ENCODE measurements around the gene MYOM1.

The MYOM1 gene

DNA sequence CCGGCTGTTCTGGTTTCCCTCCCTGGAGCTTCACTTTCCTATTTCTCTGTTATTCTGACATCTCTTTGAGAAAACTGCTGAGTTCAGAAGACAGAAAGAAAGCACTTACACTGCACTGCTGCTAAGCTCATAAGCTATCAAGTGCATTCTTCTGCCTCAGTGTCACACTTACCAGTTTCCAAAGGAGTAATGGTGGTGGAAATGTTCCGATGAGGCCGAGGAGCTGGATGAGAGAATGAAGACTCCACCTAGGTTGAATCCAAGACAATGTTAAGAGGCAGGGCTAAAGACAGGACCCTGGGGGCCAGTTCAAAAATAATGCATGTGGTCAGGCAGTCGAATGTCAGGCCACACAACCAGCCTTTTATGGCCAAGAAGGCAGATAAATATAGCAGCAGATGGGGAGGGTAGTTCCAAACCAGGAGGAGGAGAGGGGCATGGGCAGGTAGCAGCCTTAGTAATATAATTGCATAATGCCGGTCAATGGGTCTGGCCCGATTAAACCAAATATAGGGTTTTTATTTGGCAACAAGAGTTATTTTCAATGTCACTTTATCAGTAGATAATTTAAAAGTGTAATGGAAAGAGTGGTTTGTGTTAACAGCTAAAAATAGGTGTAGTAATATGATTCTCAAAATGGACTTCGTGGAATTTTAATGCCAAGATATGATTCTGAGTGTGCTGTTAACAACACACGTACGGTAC is at the start of gene MYOM1:
TSS of gene MYOM1 (minus strand) at position 338 of the 705 bp plus-strand sequence. CDS start 4,745 bp downstream, outside the sequence.
- H3K4me3 ChIP-seq (ENCODE audit: low read depth, low read length) = no peak within 1 kb of the TSS
- TF ChIP-seq, protein P1, sequence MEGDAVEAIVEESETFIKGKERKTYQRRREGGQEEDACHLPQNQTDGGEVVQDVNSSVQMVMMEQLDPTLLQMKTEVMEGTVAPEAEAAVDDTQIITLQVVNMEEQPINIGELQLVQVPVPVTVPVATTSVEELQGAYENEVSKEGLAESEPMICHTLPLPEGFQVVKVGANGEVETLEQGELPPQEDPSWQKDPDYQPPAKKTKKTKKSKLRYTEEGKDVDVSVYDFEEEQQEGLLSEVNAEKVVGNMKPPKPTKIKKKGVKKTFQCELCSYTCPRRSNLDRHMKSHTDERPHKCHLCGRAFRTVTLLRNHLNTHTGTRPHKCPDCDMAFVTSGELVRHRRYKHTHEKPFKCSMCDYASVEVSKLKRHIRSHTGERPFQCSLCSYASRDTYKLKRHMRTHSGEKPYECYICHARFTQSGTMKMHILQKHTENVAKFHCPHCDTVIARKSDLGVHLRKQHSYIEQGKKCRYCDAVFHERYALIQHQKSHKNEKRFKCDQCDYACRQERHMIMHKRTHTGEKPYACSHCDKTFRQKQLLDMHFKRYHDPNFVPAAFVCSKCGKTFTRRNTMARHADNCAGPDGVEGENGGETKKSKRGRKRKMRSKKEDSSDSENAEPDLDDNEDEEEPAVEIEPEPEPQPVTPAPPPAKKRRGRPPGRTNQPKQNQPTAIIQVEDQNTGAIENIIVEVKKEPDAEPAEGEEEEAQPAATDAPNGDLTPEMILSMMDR (IDR thresholded peaks at IDR 0.05; ENCODE audit: insufficient read depth, low read depth, low read length, missing control alignments) = no peak
- no peak for DNase-seq (ENCODE audit: low read depth)

DNA sequence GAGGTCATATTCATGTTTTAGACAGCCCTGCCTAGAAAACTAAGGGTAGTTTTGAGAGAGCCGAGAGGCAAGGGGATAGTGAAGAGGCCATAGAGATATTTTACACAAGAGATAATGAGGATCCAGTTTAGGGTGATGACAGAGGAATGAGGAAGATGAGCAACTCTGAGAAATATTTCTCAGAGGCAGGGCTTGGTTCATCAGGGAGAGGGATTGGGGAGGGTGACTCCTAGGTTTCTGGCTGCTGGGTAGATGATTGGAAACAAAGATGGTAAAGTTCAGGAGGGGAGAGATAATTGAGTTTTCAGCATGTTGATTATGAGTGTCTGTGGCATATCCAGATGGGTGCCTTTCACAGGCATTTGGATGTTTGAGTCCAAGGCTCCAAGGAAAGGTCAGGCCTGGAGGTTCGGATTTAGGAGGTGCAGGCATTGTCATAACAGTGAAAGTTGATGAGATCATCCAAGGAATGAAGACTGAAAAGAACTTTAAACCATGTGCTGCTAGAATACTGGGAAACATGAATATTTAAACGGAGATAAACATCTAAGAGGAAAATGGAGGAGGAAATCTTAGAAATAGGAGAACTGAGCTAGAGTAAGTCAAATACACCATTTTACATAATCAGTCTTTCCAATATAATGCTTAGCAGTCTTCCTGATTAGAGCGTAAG is 49.6 kb upstream of the MYOM1 start:
- no peak overlapping the region for H3K4me3 ChIP-seq (ENCODE audit: low read depth, low read length)
- no peak for DNase-seq (ENCODE audit: low read depth)
- TF ChIP-seq, protein P1 (IDR thresholded peaks at IDR 0.05; ENCODE audit: insufficient read depth, low read depth, low read length, missing control alignments) = no peak

DNA sequence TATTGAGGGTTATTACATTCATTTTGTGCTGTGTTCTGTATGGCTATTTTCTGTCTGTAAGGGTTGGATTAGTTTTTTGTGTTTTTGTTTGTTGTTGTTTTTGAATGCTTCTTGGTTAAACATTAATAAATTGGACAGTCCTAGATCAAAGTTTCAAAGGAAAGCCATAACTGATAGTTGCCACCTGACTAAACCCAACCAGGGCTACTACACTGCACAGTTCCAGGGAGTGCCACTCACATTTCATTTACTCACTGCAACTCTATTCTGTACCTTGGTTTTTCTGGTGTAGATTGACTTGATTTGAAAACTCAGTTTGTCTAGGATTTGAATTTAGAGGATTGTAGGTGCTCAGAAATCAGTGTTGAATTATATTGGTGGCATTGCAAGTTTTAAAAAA is 48.5 kb upstream of the MYOM1 start:
- no peak for DNase-seq (ENCODE audit: low read depth)
- no peak overlapping the region for H3K4me3 ChIP-seq (ENCODE audit: low read depth, low read length)
- TF ChIP-seq, protein P1 (IDR thresholded peaks at IDR 0.05; ENCODE audit: insufficient read depth, low read depth, low read length, missing control alignments) = no peak

DNA sequence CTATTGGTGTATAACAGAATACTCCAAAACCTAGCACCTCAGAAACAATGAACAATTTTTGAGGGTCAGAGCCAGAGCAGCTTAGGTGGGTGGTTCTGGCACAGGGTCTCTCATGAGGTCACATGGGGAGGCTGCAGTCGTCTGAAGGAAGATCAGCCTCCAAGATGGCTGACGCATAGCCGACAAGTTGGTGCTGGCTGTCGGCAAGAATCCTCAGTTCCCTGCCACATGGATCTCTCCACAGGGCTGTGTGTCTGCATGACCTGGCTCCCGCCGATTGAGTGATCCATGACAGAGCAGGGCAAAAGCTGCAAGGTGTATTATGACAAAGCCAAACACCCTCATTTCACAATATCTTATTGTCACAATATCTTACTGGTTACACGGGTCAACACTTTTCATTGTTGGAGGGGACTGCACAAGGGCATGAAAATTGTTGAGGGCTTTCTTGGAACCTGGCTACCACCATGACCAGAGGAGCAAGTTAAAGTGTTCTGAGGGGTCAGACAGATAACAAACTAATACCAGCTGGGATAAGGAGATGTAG is 46.4 kb upstream of the MYOM1 start:
- TF ChIP-seq, protein P1 (IDR thresholded peaks at IDR 0.05; ENCODE audit: insufficient read depth, low read depth, low read length, missing control alignments) = no peak
- H3K4me3 ChIP-seq (ENCODE audit: low read depth, low read length) = no peak overlapping the region
- no peak for DNase-seq (ENCODE audit: low read depth)

DNA sequence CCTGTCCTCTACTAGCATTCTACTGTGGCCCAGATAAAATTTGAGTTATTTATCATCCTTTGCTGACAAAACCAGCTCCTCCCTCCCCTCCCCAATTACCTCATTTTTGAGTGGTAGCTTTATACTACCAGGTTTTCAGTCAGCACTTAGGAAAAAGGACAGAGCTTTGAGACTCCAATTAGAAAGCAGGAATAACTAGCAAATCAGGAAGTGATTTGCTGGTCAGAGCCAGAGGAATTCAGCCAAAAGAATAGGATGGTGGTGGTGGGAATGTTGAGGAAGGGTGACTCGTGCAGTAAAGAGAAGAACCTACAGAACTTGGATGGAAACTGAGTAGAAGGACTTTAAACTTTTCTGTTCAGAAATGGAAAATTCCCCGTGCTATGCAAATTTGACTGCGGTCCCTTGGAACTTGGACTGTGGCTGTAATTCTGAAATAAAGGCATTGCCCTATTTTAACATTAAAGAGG is 45.8 kb upstream of the MYOM1 start:
- H3K4me3 ChIP-seq (ENCODE audit: low read depth, low read length) = no peak overlapping the region
- TF ChIP-seq, protein P1 (IDR thresholded peaks at IDR 0.05; ENCODE audit: insufficient read depth, low read depth, low read length, missing control alignments) = no peak
- no peak for DNase-seq (ENCODE audit: low read depth)

DNA sequence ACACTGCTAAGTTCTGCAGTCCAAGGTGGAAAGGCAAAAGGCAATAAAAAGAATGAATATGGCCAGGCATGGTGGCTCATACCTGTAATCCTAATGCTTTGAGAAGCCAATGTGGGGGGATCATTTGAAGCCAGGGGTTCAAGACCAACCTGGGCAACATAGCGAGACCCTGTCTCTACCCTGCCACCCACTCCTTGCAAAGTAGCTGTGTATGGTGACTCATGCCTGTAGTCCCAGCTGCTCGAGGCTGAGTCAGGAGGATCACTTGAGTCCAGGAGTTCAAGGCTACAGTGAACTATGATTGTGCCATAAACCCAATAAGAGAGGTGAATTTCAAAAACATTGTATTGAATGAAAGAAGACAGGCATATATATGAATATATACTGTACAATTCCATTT is 44.6 kb upstream of the MYOM1 start:
- no peak overlapping the region; the same call in none of the 2 replicates for H3K4me3 ChIP-seq (ENCODE audit: low read depth, low read length)
- DNase-seq (ENCODE audit: low read depth) = no peak
- TF ChIP-seq, protein P1 (IDR thresholded peaks at IDR 0.05; ENCODE audit: insufficient read depth, low read depth, low read length, missing control alignments) = no peak
